Stimulated activated naive CD8-positive, alpha-beta T cell treated with anti-CD3 and anti-CD28 coated beads, Interleukin-15, Interleukin-2, amounts not matched to agents 100 ng/mL and 50 ng/mL, for 24 hours (primary cell): ENCODE measurements around the gene SCGB2A2.

Experiments
- H3K27ac Mint-ChIP-seq: one replicate; pipeline ENCODE4 v1.8.0; 2021; ENCODE audit warnings: mild to moderate bottlenecking, mixed read lengths
- H3K27me3 Mint-ChIP-seq: one replicate; pipeline ENCODE4 v1.8.0; 2021; ENCODE audit warnings: mixed read lengths
- H3K36me3 Mint-ChIP-seq: one replicate; pipeline ENCODE4 v1.8.0; 2021; ENCODE audit warnings: low read depth, mixed read lengths
- H3K4me1 Mint-ChIP-seq: one replicate; pipeline ENCODE4 v1.8.0; 2021; ENCODE audit warnings: low read depth, mixed read lengths
- H3K4me3 Mint-ChIP-seq: one replicate; pipeline ENCODE4 v1.8.0; 2021; ENCODE audit warnings: mild to moderate bottlenecking, mixed read lengths
- H3K9me3 Mint-ChIP-seq: one replicate; pipeline ENCODE4 v1.8.0; 2021; ENCODE audit warnings: mixed read lengths

The SCGB2A2 gene

GRCh38 chr11:62266558-62266957 lies 3.4 kb upstream of the SCGB2A2 start:
- no peaks in the 10 kb centered on the region for H3K9me3 Mint-ChIP-seq
- H3K36me3 Mint-ChIP-seq, result no peaks in the 10 kb centered on the region
- peaks cover 47% of the 10 kb centered on the region for H3K4me1 Mint-ChIP-seq
- peak overlapping the region; percentile 67 for H3K27ac Mint-ChIP-seq
- H3K27me3 Mint-ChIP-seq, result peaks cover 31% of the 10 kb centered on the region
- no peak overlapping the region for H3K4me3 Mint-ChIP-seq

- peak overlapping the region; percentile 64 for H3K27ac Mint-ChIP-seq
- H3K4me1 Mint-ChIP-seq, result peaks cover 47% of the 10 kb centered on the region
- no peaks in the 10 kb centered on the region for H3K9me3 Mint-ChIP-seq
- H3K36me3 Mint-ChIP-seq, result no peaks in the 10 kb centered on the region
- no peak overlapping the region for H3K4me3 Mint-ChIP-seq
- peaks cover 27% of the 10 kb centered on the region for H3K27me3 Mint-ChIP-seq
Measured at GRCh38 chr11:62267050-62267449, 2.9 kb upstream of the SCGB2A2 start.

- Mint-ChIP-seq H3K9me3 (no peaks in the 10 kb centered on the region), H3K4me1 (peaks cover 47% of the 10 kb centered on the region), H3K36me3 (no peaks in the 10 kb centered on the region), H3K27me3 (peaks cover 27% of the 10 kb centered on the region), H3K4me3 (no peak overlapping the region), H3K27ac (peak overlapping the region; percentile 17)
Measured at GRCh38 chr11:62267576-62267975, 2.4 kb upstream of the SCGB2A2 start.

GRCh38 chr11:62273284-62273683 lies 3.3 kb downstream of the SCGB2A2 start:
- Mint-ChIP-seq H3K36me3 (no peaks in the 10 kb centered on the region), H3K27me3 (peaks cover 10% of the 10 kb centered on the region), H3K9me3 (no peaks in the 10 kb centered on the region), H3K27ac (no peak overlapping the region), H3K4me3 (no peak overlapping the region), H3K4me1 (no peaks in the 10 kb centered on the region)

- Mint-ChIP-seq H3K36me3 (no peaks in the 10 kb centered on the region), H3K9me3 (no peaks in the 10 kb centered on the region), H3K27me3 (peaks cover 5% of the 10 kb centered on the region), H3K4me3 (no peak overlapping the region), H3K27ac (no peak overlapping the region), H3K4me1 (no peaks in the 10 kb centered on the region)
Measured at GRCh38 chr11:62273789-62274275, 3.9 kb downstream of the SCGB2A2 start.

- H3K36me3 Mint-ChIP-seq, result no peaks in the 10 kb centered on the region
- no peak overlapping the region for H3K4me3 Mint-ChIP-seq
- no peak overlapping the region for H3K27ac Mint-ChIP-seq
- no peaks in the 10 kb centered on the region for H3K4me1 Mint-ChIP-seq
- peaks cover 8% of the 10 kb centered on the region for H3K27me3 Mint-ChIP-seq
- no peaks in the 10 kb centered on the region for H3K9me3 Mint-ChIP-seq
Measured at GRCh38 chr11:62280452-62280851, 10.5 kb downstream of the SCGB2A2 start.

GRCh38 chr11:62295504-62295903 lies 25.5 kb downstream of the SCGB2A2 start:
- Mint-ChIP-seq H3K4me3 (no peak overlapping the region), H3K27ac (no peak overlapping the region), H3K9me3 (no peaks in the 10 kb centered on the region), H3K27me3 (peaks cover 14% of the 10 kb centered on the region), H3K36me3 (no peaks in the 10 kb centered on the region), H3K4me1 (no peaks in the 10 kb centered on the region)

GRCh38 chr11:62298975-62299374 lies 29.0 kb downstream of the SCGB2A2 start, which contains the start of gene SCGB1D4:
Gene SCGB1D4, minus strand, starts transcription at chr11:62299075. Its CDS starts 65 bp downstream, at chr11:62299010.
- H3K27me3 Mint-ChIP-seq, result peaks cover 26% of the 10 kb centered on the region
- no peak within 1 kb of the TSS for H3K4me3 Mint-ChIP-seq
- H3K27ac Mint-ChIP-seq, result no peak within 1 kb of the TSS
- no peaks in the 10 kb centered on the region for H3K9me3 Mint-ChIP-seq
- H3K4me1 Mint-ChIP-seq, result no peaks in the 10 kb centered on the region
- no peaks in the 10 kb centered on the region for H3K36me3 Mint-ChIP-seq

- Mint-ChIP-seq H3K36me3 (no peaks in the 10 kb centered on the region), H3K4me1 (peaks cover 2% of the 10 kb centered on the region), H3K4me3 (no peak overlapping the region), H3K27me3 (peaks cover 36% of the 10 kb centered on the region), H3K27ac (no peak overlapping the region), H3K9me3 (no peaks in the 10 kb centered on the region)
Measured at GRCh38 chr11:62306227-62306626, 36.3 kb downstream of the SCGB2A2 start.

GRCh38 chr11:62307950-62308349 lies 38.0 kb downstream of the SCGB2A2 start:
- Mint-ChIP-seq H3K4me1 (peaks cover 13% of the 10 kb centered on the region), H3K27ac (no peak overlapping the region), H3K27me3 (peaks cover 39% of the 10 kb centered on the region), H3K4me3 (no peak overlapping the region), H3K36me3 (no peaks in the 10 kb centered on the region), H3K9me3 (no peaks in the 10 kb centered on the region)

GRCh38 chr11:62309991-62310390 lies 40.0 kb downstream of the SCGB2A2 start:
- peaks cover 45% of the 10 kb centered on the region for H3K27me3 Mint-ChIP-seq
- H3K9me3 Mint-ChIP-seq, result no peaks in the 10 kb centered on the region
- H3K27ac Mint-ChIP-seq, result no peak overlapping the region
- no peaks in the 10 kb centered on the region for H3K36me3 Mint-ChIP-seq
- H3K4me1 Mint-ChIP-seq, result peaks cover 13% of the 10 kb centered on the region
- H3K4me3 Mint-ChIP-seq, result no peak overlapping the region

- no peak overlapping the region for H3K4me3 Mint-ChIP-seq
- H3K36me3 Mint-ChIP-seq, result no peaks in the 10 kb centered on the region
- H3K27ac Mint-ChIP-seq, result no peak overlapping the region
- H3K4me1 Mint-ChIP-seq, result peaks cover 13% of the 10 kb centered on the region
- no peaks in the 10 kb centered on the region for H3K9me3 Mint-ChIP-seq
- peaks cover 25% of the 10 kb centered on the region for H3K27me3 Mint-ChIP-seq
Measured at GRCh38 chr11:62315431-62315830, 45.5 kb downstream of the SCGB2A2 start.

GRCh38 chr11:62322524-62322923 lies 52.6 kb downstream of the SCGB2A2 start:
- no peak overlapping the region for H3K27ac Mint-ChIP-seq
- no peaks in the 10 kb centered on the region for H3K36me3 Mint-ChIP-seq
- no peak overlapping the region for H3K4me3 Mint-ChIP-seq
- peaks cover under 1% of the 10 kb centered on the region for H3K27me3 Mint-ChIP-seq
- no peaks in the 10 kb centered on the region for H3K4me1 Mint-ChIP-seq
- no peaks in the 10 kb centered on the region for H3K9me3 Mint-ChIP-seq
